Measurements from ENCODE around the gene DGKD. TPM values are rescaled to one million over a fixed set of nuclear protein-coding genes. Genes with fewer than 3 reads are reported as not detected.

Gene DGKD
- total RNA-seq, 4 donors from 2014 or later, result 26.3 to 41.3 (median 30.4) TPM

DNA sequence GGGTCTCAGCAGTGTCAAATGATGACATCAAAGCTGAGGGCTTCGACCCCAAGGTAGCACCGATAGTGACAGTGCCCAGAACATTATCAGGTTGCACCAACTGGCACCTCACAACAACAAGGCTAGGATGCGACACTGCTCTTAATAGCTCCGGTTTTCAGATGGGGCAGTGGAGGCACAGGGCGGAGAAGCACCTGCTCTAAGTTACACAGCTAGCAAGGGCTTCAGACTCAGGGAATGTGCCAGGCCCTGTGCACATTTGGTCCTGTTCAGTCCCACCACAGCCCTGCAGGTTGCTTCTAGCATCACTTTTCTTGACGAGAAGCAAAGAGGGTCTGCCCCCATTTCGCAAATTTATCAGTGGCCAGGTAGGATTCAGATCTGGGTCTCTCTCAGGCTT is 74.1 kb downstream of the DGKD start:
- ATAC-seq (no peak), DNase-seq (peak in 1 of 2 donors; percentile 52)
- H3K27me3 ChIP-seq, result no peaks in the 10 kb centered on the region
- H3K27ac ChIP-seq, result peak overlapping the region; percentile 92 to 97 (median 96)
- no peak for TF ChIP-seq POLR2A (IDR thresholded peaks at IDR 0.05)
- TF ChIP-seq, protein P1, sequence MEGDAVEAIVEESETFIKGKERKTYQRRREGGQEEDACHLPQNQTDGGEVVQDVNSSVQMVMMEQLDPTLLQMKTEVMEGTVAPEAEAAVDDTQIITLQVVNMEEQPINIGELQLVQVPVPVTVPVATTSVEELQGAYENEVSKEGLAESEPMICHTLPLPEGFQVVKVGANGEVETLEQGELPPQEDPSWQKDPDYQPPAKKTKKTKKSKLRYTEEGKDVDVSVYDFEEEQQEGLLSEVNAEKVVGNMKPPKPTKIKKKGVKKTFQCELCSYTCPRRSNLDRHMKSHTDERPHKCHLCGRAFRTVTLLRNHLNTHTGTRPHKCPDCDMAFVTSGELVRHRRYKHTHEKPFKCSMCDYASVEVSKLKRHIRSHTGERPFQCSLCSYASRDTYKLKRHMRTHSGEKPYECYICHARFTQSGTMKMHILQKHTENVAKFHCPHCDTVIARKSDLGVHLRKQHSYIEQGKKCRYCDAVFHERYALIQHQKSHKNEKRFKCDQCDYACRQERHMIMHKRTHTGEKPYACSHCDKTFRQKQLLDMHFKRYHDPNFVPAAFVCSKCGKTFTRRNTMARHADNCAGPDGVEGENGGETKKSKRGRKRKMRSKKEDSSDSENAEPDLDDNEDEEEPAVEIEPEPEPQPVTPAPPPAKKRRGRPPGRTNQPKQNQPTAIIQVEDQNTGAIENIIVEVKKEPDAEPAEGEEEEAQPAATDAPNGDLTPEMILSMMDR (IDR thresholded peaks at IDR 0.05 in 4 of 5, conservative IDR thresholded peaks at IDR 0.05 in 1 of 5), result no peak
- intact Hi-C loops (cut with DNase I; ENCODE audit: low total_unique reads) (loop anchor here (10.0 kb wide), 1 partner anchor 1724 kb away; the partner anchor contains the start of gene PTMA), in situ Hi-C loops (cut with MboI; ENCODE audit: low sequenced_read_pairs in 4 of 4) (no loop called here)
- peaks cover 80 to 84% of the 10 kb centered on the region in 2 donors for H3K4me1 ChIP-seq
- H3K9me3 ChIP-seq, result no peaks in the 10 kb centered on the region
- H3K36me3 ChIP-seq, result no peaks in the 10 kb centered on the region
- H3K4me3 ChIP-seq, result peak overlapping the region in 3 of 4 donors; percentile 24 to 41 (median 34)

DNA sequence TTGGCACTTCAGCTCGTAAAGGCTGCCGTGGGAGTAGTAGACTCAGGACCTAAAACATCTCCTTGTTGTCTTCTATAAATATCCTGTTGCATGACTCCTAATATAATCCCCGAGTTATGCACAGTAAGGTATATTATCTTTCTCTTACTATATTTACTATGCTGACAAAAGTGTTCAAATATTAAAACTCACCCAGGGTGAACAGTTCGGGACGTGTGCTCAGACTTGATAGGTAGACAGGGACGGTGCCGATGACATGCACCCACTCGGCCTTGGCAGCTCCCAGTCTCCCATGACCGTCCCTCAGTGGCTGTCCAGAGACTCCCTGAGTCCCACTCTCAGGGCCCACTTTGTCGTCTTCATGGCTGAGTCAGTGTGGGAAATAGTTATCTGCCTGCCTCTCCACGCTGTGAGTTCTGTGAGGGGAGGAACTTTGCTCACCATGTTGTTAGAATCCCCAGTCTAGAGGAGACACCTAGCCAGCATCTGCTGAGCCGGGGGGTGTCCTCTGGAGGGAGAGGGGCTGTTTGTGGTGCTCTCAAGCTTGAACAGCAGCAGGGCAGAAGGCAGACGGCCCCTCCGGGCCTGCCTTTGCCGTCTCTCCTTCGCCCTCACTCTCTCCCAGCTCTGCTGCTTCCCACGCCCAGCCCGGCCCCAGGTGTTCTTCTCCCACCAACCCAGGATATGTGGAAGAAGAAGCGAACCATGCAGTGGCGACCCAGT is 75.0 kb downstream of the DGKD start:
- intact Hi-C loops (cut with DNase I; ENCODE audit: low total_unique reads), result loop anchor here (10.0 kb wide), 1 partner anchor 1725 kb away; the partner anchor contains the start of gene PTMA
- H3K27me3 ChIP-seq, result no peaks in the 10 kb centered on the region
- peaks cover 82 to 87% of the 10 kb centered on the region in 2 donors for H3K4me1 ChIP-seq
- ATAC-seq, result peak; percentile 65 to 69
- peak; percentile 76 to 90 for DNase-seq
- TF ChIP-seq POLR2A (IDR thresholded peaks at IDR 0.05), result peak; percentile 68 to 86
- TF ChIP-seq, protein P1 (IDR thresholded peaks at IDR 0.05 in 4 of 5, conservative IDR thresholded peaks at IDR 0.05 in 1 of 5), result no peak
- H3K27ac ChIP-seq, result peak overlapping the region; percentile 92 to 97 (median 96)
- H3K36me3 ChIP-seq, result no peaks in the 10 kb centered on the region
- in situ Hi-C loops (cut with MboI; ENCODE audit: low sequenced_read_pairs in 4 of 4), result no loop called here
- H3K9me3 ChIP-seq, result no peaks in the 10 kb centered on the region
- H3K4me3 ChIP-seq, result peak overlapping the region; percentile 34 to 45 (median 42)

DNA sequence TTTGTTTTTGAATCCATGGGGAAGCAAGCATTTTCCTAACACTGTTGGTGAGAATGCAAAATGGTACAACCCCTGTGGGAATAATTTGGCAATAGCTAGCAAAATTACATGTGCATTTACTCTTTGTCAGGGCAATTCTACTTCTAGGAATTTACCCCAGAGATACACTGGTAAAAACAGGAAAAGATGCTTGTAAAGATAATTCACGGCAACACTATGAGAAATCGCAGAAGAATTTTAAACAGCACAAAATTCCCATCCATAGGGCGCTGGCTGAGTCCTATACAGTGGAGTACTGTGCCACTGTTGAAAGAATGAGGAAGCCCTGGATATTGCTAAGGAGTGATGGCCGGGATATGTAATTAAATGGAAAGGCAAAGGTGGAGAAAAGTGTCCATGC is 75.8 kb downstream of the DGKD start:
- Histone ChIP-seq H3K4me1 (peaks cover 83 to 88% of the 10 kb centered on the region in 2 donors), H3K4me3 (peak overlapping the region in 3 of 4 donors; percentile 34 to 42 (median 41)), H3K27me3 (no peaks in the 10 kb centered on the region), H3K27ac (peak overlapping the region; percentile 92 to 97 (median 96)), H3K9me3 (no peaks in the 10 kb centered on the region), H3K36me3 (peaks cover 0 to 5% of the 10 kb centered on the region in 2 donors)
- TF ChIP-seq, protein P1 (IDR thresholded peaks at IDR 0.05 in 4 of 5, conservative IDR thresholded peaks at IDR 0.05 in 1 of 5), result no peak
- no peak for TF ChIP-seq POLR2A (IDR thresholded peaks at IDR 0.05)
- in situ Hi-C loops (cut with MboI; ENCODE audit: low sequenced_read_pairs in 4 of 4) (no loop called here), intact Hi-C loops (cut with DNase I; ENCODE audit: low total_unique reads) (no loop called here)
- no peak for ATAC-seq
- no peak for DNase-seq

DNA sequence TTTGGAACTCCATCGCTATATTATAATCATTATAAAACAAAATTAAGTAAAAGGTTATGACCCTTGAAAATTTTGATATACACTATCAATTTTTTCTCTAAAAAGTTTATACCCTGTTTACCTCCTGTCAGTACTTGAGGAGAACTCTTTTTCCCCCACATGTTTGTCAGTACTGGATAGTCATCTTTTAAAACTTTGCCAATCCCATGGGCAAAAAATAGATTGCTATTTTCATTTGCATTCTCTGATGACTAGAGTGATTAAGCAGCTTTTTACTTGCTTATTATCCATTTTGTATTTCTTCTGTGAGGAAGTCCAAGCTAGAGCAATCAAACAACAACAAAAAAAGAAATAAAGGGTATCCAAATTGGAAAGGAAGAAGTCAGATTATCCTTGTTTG is 76.4 kb downstream of the DGKD start:
- peaks cover 83 to 88% of the 10 kb centered on the region in 2 donors for H3K4me1 ChIP-seq
- H3K27ac ChIP-seq, result peak overlapping the region; percentile 92 to 97 (median 96)
- H3K9me3 ChIP-seq, result no peaks in the 10 kb centered on the region

More for the DNA sequence above, 76.4 kb downstream of the DGKD start:
- intact Hi-C loops (cut with DNase I; ENCODE audit: low total_unique reads) (no loop called here), in situ Hi-C loops (cut with MboI; ENCODE audit: low sequenced_read_pairs in 4 of 4) (no loop called here)
- Histone ChIP-seq H3K36me3 (peaks cover 0 to 8% of the 10 kb centered on the region in 2 donors), H3K4me3 (no peak overlapping the region), H3K27me3 (no peaks in the 10 kb centered on the region)
- DNase-seq (no peak), ATAC-seq (no peak)
- TF ChIP-seq, protein P1 (IDR thresholded peaks at IDR 0.05 in 4 of 5, conservative IDR thresholded peaks at IDR 0.05 in 1 of 5), result no peak
- TF ChIP-seq POLR2A (IDR thresholded peaks at IDR 0.05), result no peak
